Measurements from ENCODE around the gene FKBP9. TPM values are rescaled to one million over a fixed set of nuclear protein-coding genes. Genes with fewer than 3 reads are reported as not detected.
"Not testable (repeated sequence)": the region's sequence is repeated elsewhere in the genome, so short reads cannot be mapped to it uniquely, and the experiment has no call there.

FKBP9 gene
- total RNA-seq, 2 experiments from 2014 or later = 0.33 to 1.3 TPM

DNA sequence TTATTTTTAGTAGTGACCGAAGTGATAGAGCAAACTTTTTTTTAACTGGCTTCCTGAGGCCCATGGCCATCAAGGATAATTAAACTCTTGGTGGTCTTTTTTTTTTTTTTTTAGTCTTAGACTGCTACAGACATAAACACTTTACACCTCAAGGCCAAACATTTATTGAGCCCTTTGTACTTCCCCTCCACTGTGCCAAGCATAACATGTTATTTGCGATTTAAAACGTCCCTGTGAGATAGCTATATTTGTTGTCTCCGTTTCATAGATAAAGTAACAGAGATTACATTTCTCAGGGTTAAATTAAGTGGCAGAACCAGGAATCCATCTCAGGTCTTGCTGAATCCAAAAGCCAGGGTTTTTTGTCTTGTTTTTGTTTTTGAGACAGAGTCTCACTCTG, 42.1 kb downstream of the FKBP9 start:
- DNase-seq; H3K36me3 Mint-ChIP-seq (ENCODE audit: low read depth); H3K27ac Mint-ChIP-seq; CTCF ChIA-PET; POLR2A ChIA-PET; H3K27me3 Mint-ChIP-seq; H3K9me3 Mint-ChIP-seq; H3K4me3 Mint-ChIP-seq: not testable (repeated sequence)
- peaks cover 12% of the 10 kb centered on the region for H3K4me1 Mint-ChIP-seq

DNA sequence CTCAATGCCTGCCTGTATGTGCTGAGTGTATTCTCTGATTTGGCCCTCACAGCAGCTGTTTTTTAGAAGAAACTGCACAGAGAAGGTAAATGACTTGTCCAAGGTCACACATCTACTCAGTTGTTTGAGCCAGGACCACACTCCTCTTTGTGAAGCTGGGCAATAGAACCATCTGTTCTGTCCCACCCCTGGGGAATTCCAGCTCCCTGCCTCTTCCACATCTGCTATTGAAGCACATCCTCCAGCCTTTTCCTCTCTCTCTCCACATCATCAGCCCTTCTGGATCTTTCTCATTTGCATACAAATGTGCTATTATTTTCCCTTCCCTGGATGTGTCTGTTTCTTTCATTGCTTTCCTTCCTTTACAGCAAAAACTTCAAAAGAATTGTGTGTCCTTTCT, 45.9 kb downstream of the FKBP9 start:
- H3K36me3 Mint-ChIP-seq (ENCODE audit: low read depth); POLR2A ChIA-PET; H3K27me3 Mint-ChIP-seq; DNase-seq; H3K9me3 Mint-ChIP-seq; CTCF ChIA-PET; H3K27ac Mint-ChIP-seq; H3K4me3 Mint-ChIP-seq: not testable (repeated sequence)
- peaks cover 11% of the 10 kb centered on the region for H3K4me1 Mint-ChIP-seq

DNA sequence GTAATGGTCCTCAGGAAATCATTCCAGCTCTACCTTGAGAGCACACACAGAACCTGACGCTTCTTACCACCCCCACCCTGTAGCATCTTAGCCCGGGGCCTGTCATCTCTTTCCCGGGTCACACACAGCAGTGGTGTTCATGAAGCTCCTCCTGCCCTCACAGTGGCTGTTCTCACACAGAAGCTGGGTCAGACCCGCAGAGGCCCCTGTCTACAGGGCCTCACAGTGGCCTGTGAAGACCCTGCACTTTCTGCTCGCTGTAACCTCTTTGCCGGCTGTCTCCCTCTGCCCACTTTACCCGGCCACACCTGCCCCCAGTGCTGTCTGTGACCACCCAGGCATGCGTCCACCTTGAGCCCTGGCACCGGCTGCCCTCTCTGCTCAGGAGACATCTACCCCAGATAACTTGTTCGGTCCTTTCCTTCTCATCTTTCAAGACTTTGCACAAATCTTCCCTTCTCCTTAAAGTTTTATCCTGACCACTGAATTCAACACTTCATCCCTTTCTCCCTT, 46.9 kb downstream of the FKBP9 start:
- H3K36me3 Mint-ChIP-seq (ENCODE audit: low read depth); H3K4me3 Mint-ChIP-seq; DNase-seq; H3K9me3 Mint-ChIP-seq; POLR2A ChIA-PET; H3K27ac Mint-ChIP-seq; H3K27me3 Mint-ChIP-seq; H3K4me1 Mint-ChIP-seq; CTCF ChIA-PET: not testable (repeated sequence)

DNA sequence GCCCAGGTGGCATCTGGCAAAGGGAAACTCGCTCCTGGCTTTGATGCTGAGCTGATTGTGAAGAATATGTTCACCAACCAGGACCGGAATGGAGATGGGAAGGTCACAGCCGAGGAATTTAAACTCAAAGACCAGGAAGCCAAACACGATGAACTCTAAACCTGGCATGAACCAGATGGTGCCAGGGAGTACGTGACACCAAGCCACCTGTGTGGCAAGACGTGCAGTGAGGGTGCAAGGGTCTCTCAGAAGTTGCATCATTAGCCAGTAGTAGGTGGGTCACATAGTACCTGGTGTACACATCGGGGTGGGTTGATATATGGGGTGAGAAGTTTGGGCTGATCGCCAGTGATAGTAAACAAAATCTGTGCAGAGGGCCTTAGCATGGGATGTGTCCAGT, 48.0 kb downstream of the FKBP9 start:
- H3K4me3 Mint-ChIP-seq; H3K4me1 Mint-ChIP-seq; H3K27ac Mint-ChIP-seq; POLR2A ChIA-PET; DNase-seq; H3K36me3 Mint-ChIP-seq (ENCODE audit: low read depth); H3K27me3 Mint-ChIP-seq; H3K9me3 Mint-ChIP-seq: not testable (repeated sequence)
- CTCF ChIA-PET = interaction anchor here (0.7 kb wide), 1 partner anchor 104 kb away, joined by 3 read pairs; the partner anchor contains the start of gene RP9

DNA sequence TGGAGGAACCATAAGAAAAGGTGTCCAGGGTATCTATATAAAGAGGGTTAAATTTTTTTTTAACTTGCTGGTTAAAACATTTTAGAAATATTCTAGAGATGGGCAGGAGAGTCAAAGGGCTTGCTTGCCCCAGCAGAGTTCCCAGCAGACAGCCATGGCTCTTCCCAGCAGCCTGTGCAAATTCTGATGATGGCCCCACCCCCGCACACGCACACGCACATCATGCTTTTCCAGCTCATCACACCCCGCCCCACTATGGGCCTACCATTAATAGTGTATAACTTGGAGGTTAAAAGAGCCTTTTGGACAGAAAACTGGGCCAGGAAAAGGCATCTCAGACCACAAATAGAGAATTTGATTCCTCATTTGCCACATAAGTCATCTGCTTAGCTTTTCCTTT, 48.5 kb downstream of the FKBP9 start:
- DNase-seq; H3K36me3 Mint-ChIP-seq (ENCODE audit: low read depth); H3K4me1 Mint-ChIP-seq; H3K27ac Mint-ChIP-seq; H3K9me3 Mint-ChIP-seq; POLR2A ChIA-PET; CTCF ChIA-PET; H3K4me3 Mint-ChIP-seq; H3K27me3 Mint-ChIP-seq: not testable (repeated sequence)

DNA sequence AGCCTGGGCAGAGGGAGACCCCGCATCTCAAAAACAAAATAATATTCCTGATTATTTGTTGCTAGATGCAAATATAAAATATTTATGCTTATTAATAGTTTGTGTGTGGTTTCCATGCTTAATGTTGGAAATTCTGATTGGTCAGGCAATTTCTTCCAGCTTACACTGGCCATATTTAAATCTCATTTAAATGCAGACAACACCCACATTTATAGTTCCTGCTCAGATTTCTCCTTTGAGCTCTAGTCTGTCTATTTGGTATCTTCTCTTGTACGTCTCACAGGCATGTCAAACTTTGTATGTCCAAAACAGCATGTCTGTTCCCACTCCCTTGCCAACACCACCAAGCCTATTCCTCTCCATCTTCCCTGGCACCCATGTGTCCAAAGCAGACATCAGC, 52.5 kb downstream of the FKBP9 start:
- no peaks in the 10 kb centered on the region for H3K4me1 Mint-ChIP-seq
- peak overlapping the region; percentile 3 for H3K27ac Mint-ChIP-seq
- POLR2A ChIA-PET = no interaction called here
- CTCF ChIA-PET = no interaction called here
- DNase-seq = no peak
- no peak overlapping the region for H3K4me3 Mint-ChIP-seq
- H3K27me3 Mint-ChIP-seq = no peaks in the 10 kb centered on the region
- no peaks in the 10 kb centered on the region for H3K9me3 Mint-ChIP-seq
- peaks cover 32% of the 10 kb centered on the region for H3K36me3 Mint-ChIP-seq (ENCODE audit: low read depth)

DNA sequence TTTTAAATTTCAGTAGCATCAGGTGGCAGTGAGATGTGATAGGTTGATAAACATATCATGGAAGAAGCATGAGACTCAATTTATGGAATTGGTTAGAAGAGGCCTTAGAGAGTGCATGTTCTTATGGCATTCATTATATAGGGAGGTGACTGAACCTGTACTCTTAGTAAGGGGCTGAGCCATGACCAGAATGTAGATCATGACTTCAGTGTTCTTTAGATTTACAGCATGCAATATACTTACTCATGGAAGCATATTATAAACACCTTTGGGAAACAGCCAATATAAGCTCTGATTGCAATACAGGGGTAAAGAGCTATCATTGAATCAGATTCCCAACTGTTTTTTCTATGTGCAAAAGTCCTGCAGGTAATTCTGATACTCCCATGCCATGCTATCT, 55.1 kb downstream of the FKBP9 start:
- CTCF ChIA-PET = interaction anchor here (0.9 to 1.3 kb wide), 2 partner anchors 9 to 15 kb away, joined by 3 to 4 read pairs; no protein-coding TSS in a partner anchor
- no peak for DNase-seq
- Mint-ChIP-seq H3K4me3 (no peak overlapping the region), H3K9me3 (no peaks in the 10 kb centered on the region), H3K27me3 (no peaks in the 10 kb centered on the region), H3K27ac (no peak overlapping the region), H3K4me1 (no peaks in the 10 kb centered on the region), H3K36me3 (ENCODE audit: low read depth) (peaks cover 46% of the 10 kb centered on the region)
- POLR2A ChIA-PET = no interaction called here

DNA sequence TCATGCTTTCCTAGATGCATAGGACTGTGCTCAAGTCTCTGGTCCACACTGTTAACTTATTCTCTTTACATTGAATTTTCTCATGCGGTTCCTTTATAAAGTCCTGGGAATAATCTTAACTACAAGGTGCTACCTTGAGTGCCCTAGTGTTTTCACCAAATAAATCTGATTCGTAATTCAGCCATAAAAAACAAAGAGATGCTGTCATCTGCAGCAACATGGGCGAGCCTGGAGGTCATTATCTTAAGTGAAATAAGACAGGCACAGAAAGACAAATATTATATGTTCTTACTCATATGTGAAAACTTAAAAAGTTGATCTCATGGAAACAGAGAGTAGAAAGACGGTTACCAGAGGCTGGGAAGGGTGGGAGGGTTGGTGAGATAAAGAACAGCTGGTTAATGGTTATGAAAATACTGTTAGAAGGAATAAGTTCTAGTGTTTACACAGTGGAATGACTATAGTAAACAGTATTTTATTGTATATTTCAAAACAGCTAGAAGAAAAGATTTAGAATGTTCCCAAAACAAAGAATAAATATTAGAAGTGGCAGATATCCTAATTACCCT, 67.0 kb downstream of the FKBP9 start:
- POLR2A ChIA-PET = no interaction called here
- no peaks in the 10 kb centered on the region for H3K9me3 Mint-ChIP-seq
- H3K27ac Mint-ChIP-seq = no peak overlapping the region
- no peak overlapping the region for H3K4me3 Mint-ChIP-seq
- H3K27me3 Mint-ChIP-seq = no peaks in the 10 kb centered on the region
- peaks cover 3% of the 10 kb centered on the region for H3K4me1 Mint-ChIP-seq
- no peak for DNase-seq
- H3K36me3 Mint-ChIP-seq (ENCODE audit: low read depth) = peaks cover 19% of the 10 kb centered on the region
- CTCF ChIA-PET = no interaction called here

DNA sequence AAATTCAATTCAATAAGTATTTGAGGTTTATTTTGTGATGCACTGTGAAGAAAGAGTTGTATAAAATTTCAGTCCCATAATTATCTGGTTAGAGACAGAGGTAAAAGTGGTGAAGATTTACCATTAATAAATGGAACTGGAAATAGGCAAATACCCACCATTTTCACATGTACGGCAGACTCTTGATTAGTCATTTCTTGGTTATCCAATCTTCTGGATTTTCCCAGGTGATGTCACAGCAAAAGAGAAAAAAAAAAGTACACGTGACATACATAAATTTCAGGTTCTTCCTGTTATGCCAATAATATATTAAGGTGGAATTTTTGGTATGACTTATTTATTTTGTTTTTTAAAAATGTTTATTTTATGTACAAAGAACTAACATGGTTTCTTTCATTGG, 78.5 kb downstream of the FKBP9 start:
- ChIA-PET POLR2A (no interaction called here), CTCF (no interaction called here)
- Mint-ChIP-seq H3K36me3 (ENCODE audit: low read depth) (peaks cover 23% of the 10 kb centered on the region), H3K4me1 (peaks cover 39% of the 10 kb centered on the region), H3K9me3 (no peaks in the 10 kb centered on the region), H3K27me3 (no peaks in the 10 kb centered on the region), H3K27ac (no peak overlapping the region), H3K4me3 (no peak overlapping the region)
- no peak for DNase-seq

DNA sequence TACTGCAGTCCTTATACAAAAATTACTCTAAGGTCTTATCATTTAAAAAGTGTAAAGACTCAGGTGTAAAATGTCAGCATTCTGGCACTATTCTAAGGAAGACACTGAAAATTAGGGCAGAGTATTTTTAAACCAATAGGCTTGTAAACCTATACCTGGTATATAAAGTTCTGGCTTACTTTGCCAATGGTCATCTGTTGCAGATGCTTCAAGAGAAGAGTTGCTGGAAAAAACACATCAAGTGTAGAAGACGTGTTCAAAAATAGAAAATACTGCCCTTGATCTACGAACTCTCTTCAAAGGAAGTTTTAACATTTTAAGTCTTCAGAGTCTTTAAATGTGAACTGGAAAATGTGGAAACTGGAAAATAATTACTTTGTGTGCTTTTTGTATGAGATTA, 81.4 kb downstream of the FKBP9 start:
- ChIA-PET CTCF (interaction anchor here (1.4 kb wide), 1 partner anchor 10 kb away, joined by 3 read pairs; no protein-coding TSS in a partner anchor), POLR2A (no interaction called here)
- no peak for DNase-seq
- no peaks in the 10 kb centered on the region for H3K9me3 Mint-ChIP-seq
- H3K4me3 Mint-ChIP-seq = peak overlapping the region; percentile 90
- no peaks in the 10 kb centered on the region for H3K27me3 Mint-ChIP-seq
- peaks cover 16% of the 10 kb centered on the region for H3K36me3 Mint-ChIP-seq (ENCODE audit: low read depth)
- peak overlapping the region; percentile 91 for H3K27ac Mint-ChIP-seq
- H3K4me1 Mint-ChIP-seq = peaks cover 50% of the 10 kb centered on the region

DNA sequence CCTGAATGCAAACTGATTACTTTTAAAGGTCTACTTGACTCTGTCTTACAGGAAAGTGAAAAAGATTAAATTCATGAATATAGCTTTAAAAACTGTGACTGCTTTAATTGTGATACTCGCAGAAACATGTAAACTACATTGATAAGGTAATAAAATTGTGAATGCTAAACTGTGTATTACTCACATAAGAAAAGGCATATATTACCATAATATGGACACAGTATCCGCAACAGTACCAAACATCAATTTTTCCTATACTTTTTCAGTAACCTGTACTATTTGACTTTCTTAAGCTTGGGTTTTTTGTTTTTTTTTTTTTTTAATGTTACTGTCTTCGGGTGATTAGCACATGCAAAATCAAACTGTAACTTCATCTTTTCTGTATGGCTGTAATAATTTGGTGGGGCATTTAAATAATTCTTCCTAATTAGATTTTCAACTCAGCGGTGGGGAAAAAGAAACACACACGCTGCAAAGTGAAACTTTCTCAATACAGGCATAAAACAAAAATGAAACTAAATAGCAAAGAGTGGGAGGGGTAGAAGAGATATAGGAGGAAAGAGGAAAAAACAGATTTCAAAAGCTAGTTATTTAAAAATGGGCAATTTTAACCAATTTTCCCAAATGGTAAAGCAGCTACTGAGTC, 82.1 kb downstream of the FKBP9 start:
- DNase-seq = no peak
- H3K4me3 Mint-ChIP-seq = peak overlapping the region; percentile 90
- peaks cover 15% of the 10 kb centered on the region for H3K36me3 Mint-ChIP-seq (ENCODE audit: low read depth)
- ChIA-PET POLR2A (interaction anchor here (0.6 kb wide), 1 partner anchor 453 kb away, joined by 3 read pairs; no protein-coding TSS in a partner anchor), CTCF (interaction anchor here (1.1 to 2.9 kb wide), 4 partner anchors 9 to 239 kb away, joined by 4 to 11 read pairs (median 6); partner anchors contain the start of gene RP9)
- no peaks in the 10 kb centered on the region for H3K9me3 Mint-ChIP-seq
- H3K4me1 Mint-ChIP-seq = peaks cover 53% of the 10 kb centered on the region
- no peaks in the 10 kb centered on the region for H3K27me3 Mint-ChIP-seq
- peak overlapping the region; percentile 91 for H3K27ac Mint-ChIP-seq

DNA sequence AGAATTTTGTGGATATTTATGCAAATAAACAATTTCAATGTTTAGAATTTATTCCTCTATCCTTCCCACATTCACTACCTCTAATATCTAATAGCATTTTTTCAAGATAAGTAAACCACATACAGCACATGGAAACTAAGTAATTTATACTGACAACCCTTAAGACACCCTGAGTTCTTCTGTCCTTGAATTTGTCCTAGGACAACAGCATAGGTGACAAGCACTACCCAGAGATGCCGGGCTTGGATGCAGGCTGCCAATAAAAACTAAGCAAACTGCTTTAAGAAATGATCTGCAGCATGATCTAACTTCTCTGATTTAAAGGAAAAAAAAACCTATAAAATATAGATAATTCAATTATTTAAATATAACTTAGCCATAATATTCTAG, 82.7 kb downstream of the FKBP9 start:
- no peaks in the 10 kb centered on the region for H3K9me3 Mint-ChIP-seq
- no peaks in the 10 kb centered on the region for H3K27me3 Mint-ChIP-seq
- H3K27ac Mint-ChIP-seq = peak overlapping the region; percentile 91
- ChIA-PET CTCF (interaction anchor here (1.1 to 2.9 kb wide), 4 partner anchors 9 to 239 kb away, joined by 4 to 11 read pairs (median 6); partner anchors contain the start of gene RP9), POLR2A (interaction anchor here (0.6 to 1.0 kb wide), 2 partner anchors 22 to 454 kb away, joined by 3 read pairs; no protein-coding TSS in a partner anchor)
- no peak for DNase-seq
- H3K36me3 Mint-ChIP-seq (ENCODE audit: low read depth) = peaks cover 10% of the 10 kb centered on the region
- peak overlapping the region; percentile 90 for H3K4me3 Mint-ChIP-seq
- peaks cover 52% of the 10 kb centered on the region for H3K4me1 Mint-ChIP-seq

DNA sequence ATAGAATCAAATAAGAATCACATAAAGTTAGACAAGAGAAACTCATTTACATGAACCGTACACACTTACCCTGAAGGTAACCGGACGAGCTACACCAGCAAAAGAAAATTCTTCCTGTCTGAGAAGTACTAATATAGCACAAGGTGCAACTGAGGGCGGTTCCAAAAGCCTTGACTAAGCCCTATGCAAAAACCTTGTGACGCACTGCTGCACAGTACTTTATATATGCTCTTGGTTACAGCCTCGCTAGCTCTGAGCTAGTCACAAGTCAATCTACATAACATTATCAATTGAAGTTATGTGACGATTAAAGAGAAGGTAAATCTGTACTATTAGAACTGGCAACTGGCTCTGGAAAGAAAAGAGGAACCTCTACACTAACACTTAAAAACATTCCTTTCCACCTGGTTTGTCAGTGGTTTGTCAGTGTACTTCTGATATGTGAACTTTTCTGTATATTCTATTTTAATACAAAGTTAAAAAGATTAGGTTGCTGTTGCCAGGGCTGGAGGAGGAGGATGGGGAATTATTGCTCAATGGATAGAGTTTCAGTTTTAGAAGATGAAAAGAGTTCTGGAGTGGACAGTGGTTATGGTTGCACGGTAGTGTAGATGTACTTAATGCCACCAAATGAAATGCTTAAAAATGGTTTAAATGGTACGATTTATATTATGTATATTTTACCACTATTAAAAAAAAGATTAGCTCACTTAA, 83.7 kb downstream of the FKBP9 start:
- H3K4me3 Mint-ChIP-seq = peak overlapping the region; percentile 85
- peaks cover 52% of the 10 kb centered on the region for H3K4me1 Mint-ChIP-seq
- peak overlapping the region; percentile 88 for H3K27ac Mint-ChIP-seq
- peak; percentile 85 for DNase-seq
- no peaks in the 10 kb centered on the region for H3K27me3 Mint-ChIP-seq
- CTCF ChIA-PET = interaction anchor here (0.6 to 2.9 kb wide), 5 partner anchors 8 to 69 kb away, joined by 3 to 11 read pairs (median 4); partner anchors contain the start of gene RP9
- no peaks in the 10 kb centered on the region for H3K9me3 Mint-ChIP-seq
- POLR2A ChIA-PET = interaction anchor here (1.0 kb wide), 2 partner anchors 21 to 22 kb away, joined by 3 read pairs; no protein-coding TSS in a partner anchor
- H3K36me3 Mint-ChIP-seq (ENCODE audit: low read depth) = peaks cover 7% of the 10 kb centered on the region

Measured in activated CD4-positive, alpha-beta T cell treated with anti-CD3 and anti-CD28 coated beads, Interleukin-2, amount 10 ng/mL, durations not matched to agents 7 days and 5 days (primary cell).